Stimulated activated naive CD8-positive, alpha-beta T cell treated with anti-CD3 and anti-CD28 coated beads, Interleukin-15, Interleukin-2, amounts not matched to agents 100 U/mL and 50 U/mL, for 24 hours (primary cell): ENCODE results near the gene TBX5.

ENCODE experiments used
- ATAC-seq: fragments of 150-1000 bp; cut with Tn5 transposase; one replicate; pipeline ENCODE4 v1.10.0; 2021
- DNase-seq: peaks from one replicate; pipeline ENCODE4 v3.0.0; 2021

Gene TBX5

GRCh38 chr12:114405519-114406271 is at the start of gene TBX5:
TBX5 (minus strand) TSS chr12:114406144; CDS start chr12:114403898, 2,246 bp downstream.
- no peak for DNase-seq
- no peak for ATAC-seq

DNA sequence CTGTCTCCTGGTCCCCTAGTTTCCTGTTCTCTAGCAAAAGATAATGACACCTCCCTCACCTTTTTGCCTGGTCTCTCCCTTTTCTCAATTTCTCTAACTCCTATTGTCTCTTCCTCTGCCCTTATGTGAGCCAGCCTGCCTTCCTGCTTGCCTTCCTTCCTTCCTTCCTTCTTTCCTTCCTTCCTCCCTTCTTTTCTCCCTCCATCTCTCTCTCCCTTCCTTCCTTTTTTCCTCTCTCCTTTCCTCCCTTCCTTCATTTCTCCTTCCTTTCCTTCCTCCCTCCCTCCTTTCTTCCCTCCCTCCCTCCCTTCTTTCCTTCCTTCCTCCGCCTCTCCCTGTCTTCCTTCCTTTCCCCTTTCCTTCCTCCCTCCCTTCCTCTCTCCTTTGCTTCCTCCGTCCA is 45.7 kb upstream of the TBX5 start:
- DNase-seq = no peak
- no peak for ATAC-seq

DNA sequence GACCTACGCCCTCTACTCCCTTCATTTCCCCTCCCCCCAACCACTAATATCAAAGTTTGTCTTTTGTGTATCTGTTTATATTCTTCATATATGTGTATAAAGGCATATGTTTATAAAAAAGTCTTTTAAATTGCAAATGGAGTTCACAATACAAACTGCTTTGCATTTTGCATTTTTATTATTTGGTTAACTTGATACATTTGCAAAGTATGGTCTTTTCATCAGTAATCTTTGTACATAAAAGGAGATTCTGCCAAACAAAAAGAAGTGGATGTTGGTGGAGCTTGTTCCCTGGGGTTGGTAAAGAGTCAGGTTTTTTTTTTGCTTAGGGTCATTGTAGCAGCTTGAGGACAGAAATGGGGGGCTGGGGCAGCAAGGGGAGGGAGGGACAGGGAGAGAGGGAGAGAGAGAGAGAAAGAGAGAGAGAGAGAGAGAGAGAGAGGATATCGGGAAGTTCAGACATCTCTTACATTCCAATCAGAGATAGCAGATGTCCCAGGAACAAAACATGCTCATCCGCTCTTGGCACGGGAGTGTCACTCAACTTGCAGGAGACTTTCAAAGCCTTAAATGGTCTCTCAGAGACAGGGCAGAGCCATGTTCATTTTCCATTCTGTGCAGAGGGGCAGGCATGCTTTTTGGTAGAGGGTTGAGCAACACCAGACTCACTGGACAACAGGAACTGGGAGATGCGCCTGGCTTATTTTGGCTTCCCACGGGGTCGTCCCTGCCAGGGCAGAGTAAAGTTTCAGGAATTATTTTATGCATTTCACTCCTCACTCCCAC is 44.8 kb upstream of the TBX5 start:
- ATAC-seq (no peak), DNase-seq (no peak)

DNA sequence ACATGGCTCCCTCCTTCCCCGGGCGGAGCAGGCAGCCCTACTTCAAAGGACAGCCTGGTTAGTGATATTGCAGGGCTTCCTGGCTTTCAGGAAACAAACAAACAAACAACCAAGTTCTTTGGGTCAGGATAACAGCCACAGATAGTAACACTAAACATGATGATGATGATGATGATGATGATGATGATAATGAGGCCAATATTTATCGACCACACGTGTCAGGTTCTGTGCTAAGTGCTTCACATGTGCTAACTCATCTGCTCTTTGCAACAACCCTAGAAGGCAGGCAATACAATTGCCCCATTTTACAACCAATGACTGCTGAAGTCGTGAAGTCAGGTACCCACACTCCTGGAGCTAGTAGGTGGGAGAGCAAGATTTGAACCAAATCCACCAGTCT is 44.1 kb upstream of the TBX5 start:
- no peak for DNase-seq
- ATAC-seq = no peak

DNA sequence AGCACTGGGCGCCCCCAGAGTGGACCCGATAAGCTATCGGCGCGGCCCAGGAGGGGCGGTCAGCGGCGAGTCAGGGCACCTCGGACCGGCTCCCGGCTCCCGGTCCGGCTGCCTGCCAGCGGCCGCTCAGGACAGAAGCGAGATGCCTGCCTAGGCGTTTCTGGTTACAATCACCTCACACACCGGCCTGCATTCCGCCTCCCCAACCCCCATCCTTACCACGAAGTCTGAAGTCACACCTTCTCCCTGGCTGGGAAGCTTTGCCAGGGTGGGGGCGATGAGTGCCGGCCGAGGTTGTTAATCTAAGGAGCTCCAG is 42.6 kb upstream of the TBX5 start:
- ATAC-seq = no peak
- no peak for DNase-seq

DNA sequence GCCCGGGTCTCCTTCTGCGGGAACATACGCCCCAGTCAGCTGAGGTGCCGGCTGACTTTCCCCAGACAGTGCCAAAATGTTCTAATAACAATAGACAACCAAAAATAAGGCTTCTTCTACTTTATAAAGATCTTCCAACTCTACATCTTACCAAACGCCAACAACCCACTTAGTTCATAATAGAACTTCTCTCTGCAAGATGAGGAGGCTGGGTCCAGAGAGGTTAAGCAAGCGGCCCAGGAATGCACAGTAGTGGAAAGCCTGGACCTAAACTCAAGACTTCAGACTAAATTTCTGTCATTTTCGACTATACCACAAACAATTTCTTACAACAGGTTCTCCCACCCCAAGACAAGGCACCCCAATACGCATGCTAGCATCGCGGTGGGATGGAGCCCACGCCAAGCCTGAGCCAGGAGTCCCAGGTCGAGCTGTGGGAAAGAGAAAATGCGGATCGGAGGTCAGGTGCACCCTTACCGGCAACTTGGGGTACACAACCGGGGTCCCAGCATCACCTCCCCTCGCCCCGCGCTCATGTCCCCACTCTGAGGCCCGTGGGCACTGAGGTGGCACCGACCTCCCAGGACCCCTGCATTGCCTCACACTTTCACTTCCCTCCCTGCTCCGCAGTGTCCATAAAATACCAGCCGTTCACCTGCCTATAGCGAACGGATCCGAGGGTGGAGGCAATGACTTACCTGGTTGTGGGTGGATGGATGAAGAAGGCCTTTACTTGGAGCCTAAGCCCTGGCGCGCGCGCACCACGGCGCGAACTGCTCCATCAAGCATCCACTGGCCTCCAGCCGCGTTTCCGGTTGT is 42.1 kb upstream of the TBX5 start:
- DNase-seq = no peak
- no peak for ATAC-seq

GRCh38 chr12:114447274-114447716 is 41.4 kb upstream of the TBX5 start:
- no peak for DNase-seq
- ATAC-seq = no peak

- no peak for ATAC-seq
- DNase-seq = no peak
Observed at GRCh38 chr12:114445401-114446323, 39.7 kb upstream of the TBX5 start.

- DNase-seq = no peak
- no peak for ATAC-seq
Observed at GRCh38 chr12:114444422-114445279, 38.7 kb upstream of the TBX5 start.

- DNase-seq (no peak), ATAC-seq (no peak)
Observed at GRCh38 chr12:114443607-114444421, 37.9 kb upstream of the TBX5 start.

- no peak for DNase-seq
- no peak for ATAC-seq
Observed at GRCh38 chr12:114442578-114442977, 36.6 kb upstream of the TBX5 start.

- ATAC-seq = no peak
- DNase-seq = no peak
Observed at GRCh38 chr12:114441545-114441944, 35.6 kb upstream of the TBX5 start.

DNA sequence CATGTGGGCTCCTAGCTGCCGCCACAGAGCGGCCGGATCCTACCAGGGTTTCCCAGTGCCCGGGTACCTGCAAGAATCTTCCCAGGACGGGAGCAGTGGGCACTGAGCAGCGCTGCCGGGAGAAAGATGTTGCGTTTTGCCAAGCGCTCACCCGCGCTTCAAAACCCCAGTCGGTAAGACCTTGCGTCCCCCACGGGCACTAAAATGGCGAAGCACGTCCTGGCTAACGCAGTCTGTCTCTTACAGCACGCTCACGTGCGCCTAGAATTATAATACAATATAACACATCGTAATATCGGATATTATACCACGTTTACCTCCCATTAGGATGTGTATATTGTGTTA is 35.1 kb upstream of the TBX5 start:
- DNase-seq (no peak), ATAC-seq (no peak)

DNA sequence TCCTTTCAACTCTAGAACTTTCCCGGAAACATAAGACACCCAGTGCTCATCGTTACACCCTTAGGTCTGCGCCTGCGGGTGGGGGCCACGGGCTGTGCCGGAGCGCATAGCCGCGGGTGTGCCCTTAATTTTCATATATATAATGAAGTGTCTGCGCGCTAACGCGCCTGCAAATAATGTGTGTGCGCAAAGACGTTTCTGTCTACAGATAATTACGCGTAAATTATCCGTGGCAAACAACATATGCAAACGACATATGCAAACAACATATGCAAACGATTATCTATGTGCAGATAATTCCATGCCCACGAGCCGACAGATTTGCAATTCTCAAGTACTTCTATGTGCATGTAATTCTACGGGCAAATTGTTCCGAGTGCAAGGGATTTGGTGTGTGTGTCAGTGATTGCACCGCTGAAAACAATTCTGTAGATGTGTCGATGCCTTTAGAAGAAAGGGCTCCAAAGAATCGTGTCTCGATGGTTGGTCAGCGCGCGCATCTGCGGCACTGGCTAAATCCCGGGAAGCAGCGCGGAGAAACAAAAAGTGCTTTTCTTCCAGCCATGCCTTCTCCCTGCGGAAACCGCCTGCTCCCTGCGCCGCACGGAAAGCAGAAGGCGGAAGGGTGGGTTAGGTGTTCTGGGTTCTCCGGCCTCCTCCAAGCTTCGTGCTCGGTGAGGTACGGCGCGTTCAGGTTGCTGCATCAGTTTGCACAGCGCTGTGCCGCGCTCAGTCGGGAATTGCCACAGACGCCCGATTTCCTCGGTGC is 34.5 kb upstream of the TBX5 start:
- no peak for ATAC-seq
- no peak for DNase-seq

GRCh38 chr12:114439817-114440216 is 33.9 kb upstream of the TBX5 start:
- no peak for ATAC-seq
- no peak for DNase-seq

DNA sequence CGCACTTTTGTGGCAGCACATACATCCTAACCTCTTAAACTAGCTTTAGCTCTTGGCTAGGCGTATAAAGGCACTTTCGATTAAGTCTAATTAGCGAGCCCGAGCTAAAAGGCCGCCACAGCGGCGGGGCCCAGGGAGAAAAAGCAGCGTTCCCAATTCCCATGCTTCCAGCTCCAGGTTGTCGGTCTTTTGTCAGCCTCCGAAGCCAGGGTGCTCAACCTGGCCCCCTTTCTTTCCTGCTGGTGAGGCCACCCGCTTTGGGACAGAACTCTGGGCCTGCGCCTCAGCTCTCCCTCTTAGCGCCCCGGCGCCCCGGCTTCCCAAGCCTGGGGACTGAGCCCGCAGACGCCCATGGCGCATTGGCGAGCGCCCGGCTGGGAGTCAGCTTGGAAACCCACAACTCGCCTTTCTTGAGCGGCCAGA is 33.3 kb upstream of the TBX5 start:
- DNase-seq (no peak), ATAC-seq (no peak)

- DNase-seq (no peak), ATAC-seq (no peak)
Observed at GRCh38 chr12:114438635-114439256, 32.8 kb upstream of the TBX5 start.

GRCh38 chr12:114434341-114434740 is 28.4 kb upstream of the TBX5 start:
- ATAC-seq (no peak), DNase-seq (no peak)

DNA sequence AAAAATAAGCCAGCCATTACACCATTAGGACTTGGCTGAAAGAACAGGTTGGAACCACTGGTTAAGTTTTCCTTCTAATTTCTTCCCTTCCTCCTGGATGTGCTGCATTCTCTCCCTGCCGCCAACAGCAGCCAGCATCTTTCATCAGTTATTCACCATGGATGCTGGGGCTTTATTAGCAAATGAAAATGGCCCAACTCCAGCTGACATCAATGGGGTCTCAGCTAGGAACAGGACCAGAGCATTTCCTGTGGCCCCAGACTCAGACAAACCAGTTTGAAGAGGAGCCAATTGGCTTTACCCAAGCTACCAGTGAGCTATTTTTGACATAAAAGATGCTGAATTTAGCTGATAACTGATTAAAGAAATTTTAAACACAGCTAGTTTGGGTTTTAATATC is 26.0 kb upstream of the TBX5 start:
- ATAC-seq = no peak
- no peak for DNase-seq
